Lung (tissue), 5 donors: Measurements from ENCODE around the gene CAPN2. TPM values are rescaled to one million over a fixed set of nuclear protein-coding genes. Genes with fewer than 3 reads are reported as not detected.

Experiments used
- polyA plus RNA-seq, 2 donors: library from polyadenylated mRNA; stranded (reverse); fragments of 200-250 nt; gene quantifications; one replicate each; pipeline ENCODE4 v1.2.1, GENCODE V29; 2013
- small RNA-seq: library from RNA; depleted of rRNA; stranded (forward); fragments of <200 nt; gene quantifications from one replicate; pipeline ENCODE3, GENCODE V24; 2014; ENCODE audit warnings: low replicate concordance
- total RNA-seq, 2 donors: library from RNA; depleted of rRNA in 1 of 2; stranded (reverse); fragments of >200 nt in 1 of 2; gene quantifications; one replicate each; pipeline ENCODE4 v1.2.1, GENCODE V29; 2014 to 2021
- donor health status: Bipolar disorder and iron deficiency.
- donor health status: healthy.
- donor health status: DM: yes; HTN: yes; CAD: no.

Gene CAPN2
- total and polyA plus RNA-seq, 4 donors: 144 to 353 (median 168) TPM

Small RNA genes within 50 kb of the gene (small RNA-seq; reads per million reads assigned to genes)
- not detected for gene RNU6-1248P

Other genes starting within 250 kb of the CAPN2 start
- gene CAPN8, start 46.8 kb upstream of the CAPN2 start, total RNA-seq: 100 to 1,000 TPM in 1 of 2 donors, 10 to 100 TPM in 1; 48.5 to 123 TPM
- 100 to 1,000 TPM in 1 of 2 donors, 10 to 100 TPM in 1; 30.5 to 114 TPM for gene CAPN8, start 46.8 kb upstream of the CAPN2 start, polyA plus RNA-seq
- gene TP53BP2, start 133.4 kb downstream of the CAPN2 start, total RNA-seq: 10 to 100 TPM; 60.7 to 94.2 TPM
- 10 to 100 TPM; 11.5 to 30.7 TPM for gene TP53BP2, start 133.4 kb downstream of the CAPN2 start, polyA plus RNA-seq